PC-9 (cell line): ENCODE measurements around the gene MAGI1.

Source experiments
- EZH2 ChIP-seq: fragments of 200-600 bp; sonication (generic); IDR thresholded peaks from 2 replicates; pipeline ENCODE4 v1.8.0; 2017; ENCODE audit warnings: antibody characterized with exemption, low read depth
- TF ChIP-seq, protein P1 (sequence below): fragments of 200-600 bp; sonication (generic); conservative IDR thresholded peaks from 2 replicates; pipeline ENCODE4 v1.6.1; 2017; ENCODE audit warnings: mixed run types, antibody characterized with exemption, mild to moderate bottlenecking, moderate library complexity

DNA sequence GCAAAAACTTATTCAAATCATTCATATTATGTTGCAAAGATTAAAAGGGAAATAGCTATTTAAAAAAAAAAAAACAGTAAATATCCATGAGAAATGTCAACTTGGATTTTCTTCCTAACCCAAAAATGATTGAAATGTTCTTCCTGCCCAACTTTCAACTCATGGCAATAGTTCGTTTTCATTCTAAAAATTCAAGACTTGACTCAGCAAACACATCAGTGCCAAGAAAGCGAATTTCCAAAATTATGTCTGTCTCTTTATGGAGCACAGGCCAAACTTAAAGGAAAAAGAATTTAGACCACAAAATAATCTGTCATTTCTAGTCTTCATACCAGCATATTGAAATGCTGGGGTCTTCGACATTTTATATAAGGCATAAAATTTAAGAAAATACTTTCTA is 63.7 kb downstream of the MAGI1 start:
- TF ChIP-seq, protein P1, sequence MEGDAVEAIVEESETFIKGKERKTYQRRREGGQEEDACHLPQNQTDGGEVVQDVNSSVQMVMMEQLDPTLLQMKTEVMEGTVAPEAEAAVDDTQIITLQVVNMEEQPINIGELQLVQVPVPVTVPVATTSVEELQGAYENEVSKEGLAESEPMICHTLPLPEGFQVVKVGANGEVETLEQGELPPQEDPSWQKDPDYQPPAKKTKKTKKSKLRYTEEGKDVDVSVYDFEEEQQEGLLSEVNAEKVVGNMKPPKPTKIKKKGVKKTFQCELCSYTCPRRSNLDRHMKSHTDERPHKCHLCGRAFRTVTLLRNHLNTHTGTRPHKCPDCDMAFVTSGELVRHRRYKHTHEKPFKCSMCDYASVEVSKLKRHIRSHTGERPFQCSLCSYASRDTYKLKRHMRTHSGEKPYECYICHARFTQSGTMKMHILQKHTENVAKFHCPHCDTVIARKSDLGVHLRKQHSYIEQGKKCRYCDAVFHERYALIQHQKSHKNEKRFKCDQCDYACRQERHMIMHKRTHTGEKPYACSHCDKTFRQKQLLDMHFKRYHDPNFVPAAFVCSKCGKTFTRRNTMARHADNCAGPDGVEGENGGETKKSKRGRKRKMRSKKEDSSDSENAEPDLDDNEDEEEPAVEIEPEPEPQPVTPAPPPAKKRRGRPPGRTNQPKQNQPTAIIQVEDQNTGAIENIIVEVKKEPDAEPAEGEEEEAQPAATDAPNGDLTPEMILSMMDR = no peak
- no peak for TF ChIP-seq EZH2
